ENCODE measurements around the gene PLAAT4. TPM values are rescaled to one million over a fixed set of nuclear protein-coding genes. Genes with fewer than 3 reads are reported as not detected.

Gene PLAAT4
- total and polyA plus RNA-seq, 12 donors, result 3.3 to 565 (median 9.0) TPM

DNA sequence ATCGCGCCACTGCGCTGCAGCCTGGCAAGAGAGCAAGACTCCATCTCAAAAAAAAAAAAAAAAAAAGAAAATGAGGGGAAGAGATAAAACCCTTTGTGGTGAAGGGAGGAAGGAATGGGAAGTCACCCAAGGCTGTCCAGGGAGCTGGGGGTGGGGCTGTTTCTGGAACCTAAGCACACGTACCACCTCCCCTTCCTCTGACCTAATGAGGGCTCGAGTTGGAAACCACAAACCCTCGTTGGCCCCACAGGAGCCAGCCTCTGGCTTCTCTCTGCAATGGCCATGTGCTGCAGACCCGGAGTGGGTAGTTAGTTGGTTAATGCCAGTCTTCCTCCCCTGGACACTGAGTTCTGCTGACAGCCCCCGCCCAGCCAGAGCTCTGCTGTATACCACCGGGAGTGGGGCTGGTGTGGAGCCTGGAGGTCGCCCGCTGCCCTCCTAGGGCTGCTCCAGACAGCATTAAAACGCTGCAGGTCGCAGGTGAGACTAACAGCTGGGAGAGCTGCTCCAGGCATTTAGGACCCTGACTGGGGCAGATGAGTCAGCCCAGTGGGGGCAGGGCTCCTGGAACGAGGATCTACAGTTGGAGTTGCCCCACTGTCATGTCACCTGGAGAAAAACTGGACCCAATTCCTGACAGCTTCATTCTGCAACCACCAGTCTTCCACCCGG is 30.6 kb upstream of the PLAAT4 start, which contains the start of gene LGALS12:
TSS of gene LGALS12 (plus strand) at position 228 of the 672 bp plus-strand sequence. CDS start at position 603, 375 bp downstream.
- peak within 1 kb of the TSS in 1 of 10 donors; percentile 65 for H3K27ac ChIP-seq
- H3K4me1 ChIP-seq, result peaks cover 0 to 73% (median 18%) of the 10 kb centered on the region in 9 donors
- peaks cover 0 to 3% (median 0%) of the 10 kb centered on the region in 11 donors for H3K9me3 ChIP-seq
- WGBS, 2 donors, result 60 to 65% methylated on average over 15 of the region's 15 CpGs
- no peaks in the 10 kb centered on the region for H3K36me3 ChIP-seq
- DNase-seq, result no peak
- intact Hi-C loops (cut with DNase I), result no loop called here
- TF ChIP-seq, protein P1, sequence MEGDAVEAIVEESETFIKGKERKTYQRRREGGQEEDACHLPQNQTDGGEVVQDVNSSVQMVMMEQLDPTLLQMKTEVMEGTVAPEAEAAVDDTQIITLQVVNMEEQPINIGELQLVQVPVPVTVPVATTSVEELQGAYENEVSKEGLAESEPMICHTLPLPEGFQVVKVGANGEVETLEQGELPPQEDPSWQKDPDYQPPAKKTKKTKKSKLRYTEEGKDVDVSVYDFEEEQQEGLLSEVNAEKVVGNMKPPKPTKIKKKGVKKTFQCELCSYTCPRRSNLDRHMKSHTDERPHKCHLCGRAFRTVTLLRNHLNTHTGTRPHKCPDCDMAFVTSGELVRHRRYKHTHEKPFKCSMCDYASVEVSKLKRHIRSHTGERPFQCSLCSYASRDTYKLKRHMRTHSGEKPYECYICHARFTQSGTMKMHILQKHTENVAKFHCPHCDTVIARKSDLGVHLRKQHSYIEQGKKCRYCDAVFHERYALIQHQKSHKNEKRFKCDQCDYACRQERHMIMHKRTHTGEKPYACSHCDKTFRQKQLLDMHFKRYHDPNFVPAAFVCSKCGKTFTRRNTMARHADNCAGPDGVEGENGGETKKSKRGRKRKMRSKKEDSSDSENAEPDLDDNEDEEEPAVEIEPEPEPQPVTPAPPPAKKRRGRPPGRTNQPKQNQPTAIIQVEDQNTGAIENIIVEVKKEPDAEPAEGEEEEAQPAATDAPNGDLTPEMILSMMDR (IDR thresholded peaks at IDR 0.05), result no peak
- no peaks in the 10 kb centered on the region for H3K27me3 ChIP-seq
- peak in 3 of 8 donors; percentile 13 to 50 (median 23) for ATAC-seq
- H3K4me3 ChIP-seq, result peak within 1 kb of the TSS in 1 of 10 donors; percentile 32

DNA sequence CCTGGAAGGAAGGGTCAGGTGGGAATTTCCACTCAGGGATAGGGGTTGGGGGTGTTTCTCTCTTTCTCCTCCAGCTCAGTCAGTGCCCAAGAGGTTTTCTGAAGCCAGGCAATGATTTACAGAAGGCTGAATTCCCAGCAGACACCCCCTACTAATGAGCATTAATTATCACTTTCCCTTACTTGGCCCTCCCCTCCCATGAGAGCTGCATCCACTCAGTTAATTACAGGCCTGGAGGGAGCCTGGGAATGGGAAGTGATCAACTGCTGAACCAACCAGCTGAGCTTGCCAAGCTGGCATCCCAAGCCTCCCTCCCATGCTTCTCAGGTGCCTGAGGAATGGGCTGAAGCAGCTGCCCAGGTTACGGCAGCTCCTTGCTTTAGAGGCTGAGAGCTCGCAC is 29.7 kb upstream of the PLAAT4 start:
- Histone ChIP-seq H3K4me1 (peaks cover 0 to 80% (median 18%) of the 10 kb centered on the region in 9 donors), H3K27me3 (no peaks in the 10 kb centered on the region), H3K36me3 (no peaks in the 10 kb centered on the region), H3K27ac (peak overlapping the region in 1 of 10 donors; percentile 65), H3K9me3 (no peaks in the 10 kb centered on the region), H3K4me3 (peak overlapping the region in 1 of 10 donors; percentile 32)
- intact Hi-C loops (cut with DNase I), result no loop called here
- DNase-seq (no peak), ATAC-seq (no peak)
- TF ChIP-seq, protein P1 (IDR thresholded peaks at IDR 0.05), result no peak
- 98 to 100% methylated on average over 2 of the region's 2 CpGs for WGBS, 2 donors

DNA sequence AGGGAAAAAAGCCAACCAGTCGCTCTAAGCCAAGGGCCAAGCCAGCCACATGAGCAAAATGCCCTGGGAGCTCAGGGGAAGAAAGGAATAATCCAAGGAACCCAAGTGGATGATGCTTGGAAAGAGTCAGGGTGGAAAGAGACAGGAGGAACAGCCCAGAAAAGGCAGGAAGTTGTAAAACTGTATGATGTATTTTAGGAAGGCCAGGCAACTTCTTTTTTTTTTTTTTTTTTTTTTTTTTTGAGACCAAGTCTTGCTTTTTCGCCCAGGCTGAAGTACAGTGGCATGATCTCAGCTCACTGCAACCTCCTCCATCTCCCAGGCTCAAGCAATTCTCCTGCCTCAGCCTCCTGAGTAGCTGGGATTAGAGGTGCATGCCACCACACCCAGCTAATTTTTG is 29.1 kb upstream of the PLAAT4 start:
- H3K27ac ChIP-seq, result peak overlapping the region in 1 of 10 donors; percentile 65
- H3K4me3 ChIP-seq, result peak overlapping the region in 1 of 10 donors; percentile 32
- ATAC-seq, result no peak
- H3K4me1 ChIP-seq, result peaks cover 0 to 76% (median 18%) of the 10 kb centered on the region in 9 donors
- no peaks in the 10 kb centered on the region for H3K9me3 ChIP-seq
- no peaks in the 10 kb centered on the region for H3K36me3 ChIP-seq
- intact Hi-C loops (cut with DNase I), result no loop called here
- DNase-seq, result no peak
- no peaks in the 10 kb centered on the region for H3K27me3 ChIP-seq
- 79 to 92% methylated on average over 2 of the region's 2 CpGs for WGBS, 2 donors
- TF ChIP-seq, protein P1 (IDR thresholded peaks at IDR 0.05), result no peak

DNA sequence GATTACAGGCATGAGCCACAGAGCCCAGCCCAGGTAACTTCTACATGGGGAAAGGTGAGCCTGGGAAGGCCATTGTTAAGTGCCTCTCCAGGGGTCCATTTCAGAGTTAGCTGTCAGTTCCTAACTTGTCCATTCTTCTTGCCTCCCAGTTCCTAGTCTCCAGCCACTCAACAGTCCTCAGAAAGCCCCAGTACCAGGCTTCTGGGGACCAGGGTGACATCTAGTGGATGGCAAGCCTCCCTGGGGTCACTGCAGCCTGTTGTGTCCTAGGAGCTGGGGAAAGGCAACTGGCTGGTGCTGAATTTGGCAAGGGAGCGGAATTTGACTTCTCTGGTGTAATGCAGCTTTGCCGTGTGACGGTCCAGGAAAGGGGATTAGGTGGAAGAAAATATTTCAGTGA is 28.6 kb upstream of the PLAAT4 start:
- peak; percentile 30 to 55 for DNase-seq
- Histone ChIP-seq H3K4me1 (peaks cover 0 to 72% (median 18%) of the 10 kb centered on the region in 9 donors), H3K27ac (peak overlapping the region in 1 of 10 donors; percentile 65)

More for the DNA sequence above, 28.6 kb upstream of the PLAAT4 start:
- Histone ChIP-seq H3K36me3 (no peaks in the 10 kb centered on the region), H3K9me3 (no peaks in the 10 kb centered on the region), H3K4me3 (peak overlapping the region in 1 of 10 donors; percentile 32), H3K27me3 (no peaks in the 10 kb centered on the region)
- 54 to 65% methylated on average over 3 of the region's 3 CpGs for WGBS, 2 donors
- ATAC-seq, result peak; percentile 51 to 75 (median 69)
- intact Hi-C loops (cut with DNase I), result no loop called here
- TF ChIP-seq, protein P1 (IDR thresholded peaks at IDR 0.05), result peak in 8 of 9 donors; percentile 11 to 58 (median 42)
